Hepatic stellate cell (primary cell): ENCODE results near the gene NCOA3.
A peak's percentile ranks its signal among the peaks of the same experiment; 100 is the strongest.
"Not testable (repeated sequence)": the region's sequence is repeated elsewhere in the genome, so short reads cannot be mapped to it uniquely, and the experiment has no call there.

Experiments used
- DNase-seq: peaks from one replicate; pipeline ENCODE4 v3.0.0; 2011; ENCODE audit warnings: low spot score

NCOA3 gene

GRCh38 chr20:47540443-47541354 lies 39.0 kb downstream of the NCOA3 start:
- peak; percentile 44 for DNase-seq

DNA sequence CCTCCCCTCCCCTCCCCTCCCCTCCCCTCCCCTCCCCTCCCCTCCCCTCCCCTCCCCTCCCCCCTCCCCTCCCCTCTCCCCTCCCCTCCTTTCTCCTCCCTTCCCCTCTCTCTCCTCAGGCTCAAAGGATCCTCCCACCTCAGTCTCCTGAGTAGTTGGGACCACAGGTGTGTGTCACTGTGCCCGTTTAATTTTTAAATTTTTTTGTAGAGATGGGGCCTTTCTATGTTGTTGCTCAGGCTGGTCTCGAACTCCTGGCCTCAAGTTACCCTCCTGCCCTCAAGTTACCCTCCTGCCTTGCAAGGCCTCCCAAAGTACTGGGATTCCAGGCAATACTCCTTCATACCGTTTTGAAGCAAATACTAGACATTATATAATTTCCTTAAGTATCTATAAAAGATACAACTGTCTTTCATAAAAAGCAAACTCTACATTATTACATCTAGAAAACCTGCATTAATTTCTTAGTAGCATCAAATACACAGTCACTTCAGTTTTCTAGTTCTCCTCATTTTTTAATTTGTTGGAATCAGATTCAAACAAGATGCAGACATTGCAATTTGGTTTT lies 39.8 kb downstream of the NCOA3 start:
- no peak for DNase-seq

GRCh38 chr20:47543006-47543431 lies 41.3 kb downstream of the NCOA3 start:
- DNase-seq, result peak; percentile 55

- DNase-seq, result peak; percentile 19
Observed at GRCh38 chr20:47544240-47544639, 42.6 kb downstream of the NCOA3 start.

DNA sequence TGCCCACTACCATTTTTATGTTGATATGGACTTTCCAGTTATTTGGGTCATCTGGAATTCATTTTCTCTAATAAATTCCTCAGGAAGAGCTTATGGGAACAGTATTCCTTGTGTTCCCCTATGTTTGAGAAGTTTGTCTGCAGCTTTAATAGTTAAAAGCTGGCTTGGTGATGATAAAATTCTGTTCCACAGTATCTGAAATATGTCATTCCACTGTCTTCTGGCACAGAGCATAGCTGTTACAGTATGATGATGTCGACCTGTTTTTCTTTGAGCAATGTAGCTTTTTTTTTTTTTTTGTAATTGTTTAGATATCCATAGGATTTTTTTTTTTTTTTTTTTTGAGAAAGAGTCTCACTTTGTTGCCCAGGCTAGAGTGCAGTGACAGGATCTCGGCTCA lies 43.2 kb downstream of the NCOA3 start:
- DNase-seq, result peak; percentile 20

- no peak for DNase-seq
Observed at GRCh38 chr20:47545499-47545898, 43.8 kb downstream of the NCOA3 start.

- peak; percentile 68 for DNase-seq
Observed at GRCh38 chr20:47546184-47547033, 44.7 kb downstream of the NCOA3 start.

DNA sequence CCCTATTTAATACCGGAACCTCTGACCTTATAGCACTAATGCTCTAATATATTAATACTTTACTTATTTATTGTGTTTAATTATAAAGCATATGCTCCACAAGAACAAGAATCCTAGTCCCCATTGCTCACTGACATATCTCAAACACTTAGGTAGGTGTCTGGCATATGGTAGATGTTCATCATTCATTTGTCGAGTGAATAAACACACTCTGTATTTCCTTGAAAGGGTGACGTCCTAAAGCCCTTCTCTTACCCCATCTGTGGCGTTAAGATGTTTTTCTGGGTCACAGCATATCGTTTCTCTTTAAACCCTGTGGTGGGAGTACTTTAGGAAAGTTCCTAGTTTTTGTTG lies 45.3 kb downstream of the NCOA3 start:
- no peak for DNase-seq

DNA sequence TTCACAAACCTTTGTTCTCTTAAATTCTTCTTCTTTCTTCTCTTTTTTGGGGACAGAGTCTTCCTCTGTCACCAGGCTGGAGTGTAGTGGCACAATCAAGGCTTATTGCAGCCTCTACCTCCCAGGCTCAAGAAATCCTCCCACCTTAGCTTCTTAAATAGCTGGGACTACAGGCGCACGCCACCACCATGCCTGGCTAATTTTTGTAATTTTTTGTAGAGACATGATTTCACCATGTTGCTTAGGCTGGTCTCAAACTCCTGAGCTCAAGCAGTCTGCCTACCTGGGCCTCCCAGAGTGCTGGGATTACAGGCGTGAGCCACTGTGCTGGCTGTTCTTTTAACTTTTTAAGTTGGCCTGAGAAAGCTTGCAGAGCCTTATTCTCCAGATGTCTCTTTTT lies 48.0 kb downstream of the NCOA3 start:
- no peak for DNase-seq

- no peak for DNase-seq
Observed at GRCh38 chr20:47551222-47551621, 49.5 kb downstream of the NCOA3 start.

GRCh38 chr20:47551841-47552240 lies 50.2 kb downstream of the NCOA3 start:
- DNase-seq, result no peak

DNA sequence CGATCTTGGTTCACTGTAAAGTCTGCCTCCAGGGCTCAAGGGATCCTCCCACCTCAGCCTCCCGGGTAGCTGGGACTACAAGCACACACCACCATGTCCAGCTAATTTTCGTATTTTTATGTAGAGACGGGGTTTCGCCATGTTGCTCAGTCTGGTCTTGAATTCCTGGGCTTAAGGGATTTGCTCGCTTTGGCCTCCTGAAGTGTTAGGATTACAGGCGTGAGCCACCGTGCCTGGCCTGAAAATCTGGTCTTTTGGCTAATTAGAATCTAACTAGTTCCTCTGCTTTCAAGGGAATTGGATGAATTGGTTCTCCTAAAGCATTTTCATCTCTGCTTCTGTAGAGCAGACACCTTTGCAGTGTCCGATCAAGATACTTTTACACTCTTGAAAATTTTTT lies 51.3 kb downstream of the NCOA3 start:
- DNase-seq, result no peak

GRCh38 chr20:47553594-47554235 lies 52.0 kb downstream of the NCOA3 start:
- not testable (repeated sequence) for DNase-seq

DNA sequence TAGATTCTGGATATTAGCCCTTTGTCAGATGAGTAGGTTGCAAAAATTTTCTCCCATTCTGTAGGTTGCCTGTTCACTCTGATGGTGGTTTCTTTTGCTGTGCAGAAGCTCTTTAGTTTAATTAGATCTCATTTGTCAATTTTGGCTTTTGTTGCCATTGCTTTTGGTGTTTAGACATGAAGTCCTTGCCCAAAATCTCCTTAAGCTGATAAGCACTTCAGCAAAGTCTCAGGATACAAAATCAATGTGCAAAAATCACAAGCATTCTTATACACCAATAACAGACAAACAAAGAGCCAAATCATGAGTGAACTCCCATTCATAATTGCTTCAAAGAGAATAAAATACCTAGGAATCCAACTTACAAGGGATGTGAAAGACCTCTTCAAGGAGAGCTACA lies 52.6 kb downstream of the NCOA3 start:
- DNase-seq, result not testable (repeated sequence)

DNA sequence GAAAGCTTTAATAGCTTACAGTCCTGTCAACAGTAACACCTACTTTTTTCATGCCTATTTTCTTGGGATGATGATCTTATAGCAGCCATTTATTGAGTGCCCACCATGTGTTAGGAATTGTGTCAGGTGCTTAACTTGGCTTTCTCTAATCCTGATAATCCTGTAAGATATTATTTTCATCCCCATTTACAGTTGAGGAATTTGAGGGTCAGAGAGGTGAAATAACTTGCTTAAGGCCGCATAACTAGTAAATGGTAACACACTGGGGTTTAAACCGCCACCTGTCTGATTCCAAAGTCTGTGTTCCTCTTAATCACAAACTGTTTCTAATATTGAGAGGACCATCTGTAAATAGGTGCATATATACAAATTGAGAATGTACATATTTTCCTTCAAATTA lies 55.5 kb downstream of the NCOA3 start:
- no peak for DNase-seq

- DNase-seq, result no peak
Observed at GRCh38 chr20:47557791-47558190, 56.1 kb downstream of the NCOA3 start.

- no peak for DNase-seq
Observed at GRCh38 chr20:47558295-47559066, 56.8 kb downstream of the NCOA3 start.

GRCh38 chr20:47559141-47559540 lies 57.5 kb downstream of the NCOA3 start:
- DNase-seq, result no peak

DNA sequence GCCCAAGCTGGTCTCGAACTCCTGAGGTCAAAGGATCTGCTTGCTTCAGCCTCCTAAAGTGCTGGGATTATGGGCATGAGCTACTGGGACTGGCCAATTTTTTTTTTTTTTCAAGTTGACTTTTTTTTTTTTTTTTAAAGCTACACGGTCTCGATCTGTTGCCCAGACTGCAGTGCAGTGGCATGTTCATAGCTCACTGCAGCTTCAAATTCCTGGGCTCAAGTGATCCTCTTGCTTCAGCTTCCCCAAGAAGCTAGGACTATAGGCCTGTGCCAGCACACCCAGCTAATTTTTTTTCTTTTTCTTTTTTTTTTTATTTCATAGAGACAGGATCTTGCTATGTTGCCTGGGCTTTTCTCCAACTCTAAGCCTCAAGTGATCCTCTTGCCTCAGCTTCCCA lies 59.5 kb downstream of the NCOA3 start:
- no peak for DNase-seq

GRCh38 chr20:47561603-47562583 lies 60.2 kb downstream of the NCOA3 start:
- no peak for DNase-seq
